Measurements from ENCODE around the gene CAPNS2.

CAPNS2 gene

GRCh38 chr16:55566432-55567175 lies at the start of gene CAPNS2:
CAPNS2 (plus strand) TSS chr16:55566684; CDS start chr16:55566757, 73 bp downstream.
- no peak for DNase-seq

- DNase-seq: no peak
Measured at GRCh38 chr16:55521792-55522191, 44.7 kb upstream of the CAPNS2 start.

GRCh38 chr16:55526441-55526840 lies 40.0 kb upstream of the CAPNS2 start:
- no peak for DNase-seq

- no peak for DNase-seq
Measured at GRCh38 chr16:55527885-55528284, 38.6 kb upstream of the CAPNS2 start.

DNA sequence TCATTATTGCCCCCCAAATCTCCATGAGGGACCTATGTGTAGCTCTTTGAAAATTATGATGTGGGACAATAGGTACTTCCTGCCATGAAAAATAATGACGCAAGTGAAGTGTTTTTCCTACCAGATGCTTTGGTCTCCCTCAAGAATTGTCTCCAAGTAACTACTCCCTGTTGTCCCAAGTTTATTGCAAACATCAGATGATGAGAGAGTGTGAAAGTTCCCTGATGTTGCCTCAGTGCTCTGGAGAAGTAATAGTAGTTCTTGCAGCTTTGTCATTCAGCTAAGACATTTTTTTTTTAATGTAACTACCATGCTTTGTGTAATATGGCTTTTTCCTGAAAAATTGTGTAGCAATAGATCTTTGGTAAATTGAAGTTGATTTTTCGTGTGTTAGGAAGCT lies 37.5 kb upstream of the CAPNS2 start:
- DNase-seq: no peak

- no peak for DNase-seq
Measured at GRCh38 chr16:55530316-55530856, 36.1 kb upstream of the CAPNS2 start.

DNA sequence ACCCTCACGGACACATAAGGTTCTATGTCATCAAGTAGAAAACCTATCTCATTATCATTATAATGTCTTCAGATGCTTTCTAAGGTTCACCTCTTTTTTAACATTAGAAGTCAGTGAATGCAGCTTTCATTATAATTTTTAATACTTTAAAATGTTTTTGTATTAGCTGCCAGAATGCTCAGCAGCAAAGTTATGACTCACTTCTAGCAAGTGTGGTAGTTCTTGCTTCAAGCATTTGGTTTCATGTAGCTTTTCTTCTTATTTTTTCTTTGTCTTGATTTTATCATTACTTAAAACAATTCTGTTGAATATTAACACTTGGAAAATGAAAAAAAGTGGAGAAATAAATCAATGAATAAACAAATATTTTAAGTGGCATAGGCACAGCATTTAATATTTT lies 34.3 kb upstream of the CAPNS2 start:
- no peak for DNase-seq

GRCh38 chr16:55534756-55535155 lies 31.7 kb upstream of the CAPNS2 start:
- no peak for DNase-seq

GRCh38 chr16:55539049-55539448 lies 27.4 kb upstream of the CAPNS2 start:
- no peak for DNase-seq

GRCh38 chr16:55539488-55539887 lies 27.0 kb upstream of the CAPNS2 start:
- DNase-seq: no peak

- DNase-seq: no peak
Measured at GRCh38 chr16:55540221-55540620, 26.3 kb upstream of the CAPNS2 start.

DNA sequence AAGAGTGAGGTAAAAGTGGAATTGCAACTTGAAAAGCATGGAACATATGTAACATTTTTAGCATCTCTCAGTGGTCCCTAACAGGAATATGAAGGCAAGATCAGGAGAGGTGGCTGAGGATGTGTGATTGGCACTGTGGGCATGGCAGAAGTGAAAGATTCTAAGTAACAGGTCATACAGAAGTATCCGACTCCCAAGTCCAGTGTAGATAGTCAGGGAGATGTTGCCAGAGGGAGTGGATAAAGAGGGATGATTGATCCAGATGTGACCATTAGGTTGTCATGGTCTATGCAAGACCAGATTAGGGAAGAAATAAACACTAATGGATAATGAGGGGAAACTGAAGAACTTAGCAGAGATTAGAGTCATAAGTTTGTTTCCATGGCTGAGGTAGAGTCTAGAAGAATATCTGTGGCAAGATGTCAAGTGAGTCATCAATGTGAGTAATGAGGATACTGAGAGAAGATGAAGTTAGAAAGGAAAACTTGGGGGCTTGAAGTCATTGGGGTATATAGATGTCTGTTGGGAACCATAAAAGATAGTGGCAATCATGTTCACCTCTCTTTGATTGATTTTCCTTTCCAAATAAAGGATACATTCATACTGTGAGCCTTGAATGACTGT lies 23.9 kb upstream of the CAPNS2 start:
- DNase-seq: no peak

DNA sequence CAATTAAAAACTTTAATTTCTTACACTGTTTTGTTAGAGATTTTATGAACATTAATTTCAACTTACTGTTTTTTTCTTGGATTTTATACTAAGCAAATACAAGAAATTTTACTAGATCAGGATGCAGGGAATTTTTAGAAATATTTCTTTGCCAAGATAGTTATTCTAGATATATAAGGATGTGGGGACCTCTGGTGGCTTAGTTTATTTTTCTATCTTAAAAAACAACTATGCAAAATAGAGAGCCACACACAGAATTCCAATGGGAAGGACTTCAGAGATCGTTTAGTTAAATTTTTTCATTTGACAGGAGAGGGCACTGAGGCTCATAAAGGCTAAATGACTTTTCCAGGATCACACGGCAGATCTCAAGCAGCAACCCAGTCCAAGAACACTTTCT lies 23.0 kb upstream of the CAPNS2 start:
- DNase-seq: no peak

DNA sequence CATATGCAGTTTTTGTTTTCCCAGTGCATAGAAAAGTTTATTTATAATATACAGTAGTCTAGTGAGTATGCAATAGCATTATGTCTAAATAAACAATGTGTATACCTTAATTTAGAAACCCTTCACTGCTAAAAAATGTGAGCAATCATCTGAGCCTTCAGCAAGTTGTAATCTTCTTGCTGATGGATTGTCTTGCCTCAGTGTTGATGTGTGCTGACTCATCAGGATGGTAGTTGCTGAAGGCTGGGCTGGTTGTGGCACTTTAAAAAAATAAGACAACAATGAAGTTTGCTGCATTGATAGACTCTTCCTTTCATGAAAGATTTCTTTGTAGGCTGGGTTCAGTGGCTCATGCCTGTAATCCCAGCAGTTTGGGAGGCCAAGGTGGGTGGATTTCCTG lies 13.9 kb upstream of the CAPNS2 start:
- no peak for DNase-seq

DNA sequence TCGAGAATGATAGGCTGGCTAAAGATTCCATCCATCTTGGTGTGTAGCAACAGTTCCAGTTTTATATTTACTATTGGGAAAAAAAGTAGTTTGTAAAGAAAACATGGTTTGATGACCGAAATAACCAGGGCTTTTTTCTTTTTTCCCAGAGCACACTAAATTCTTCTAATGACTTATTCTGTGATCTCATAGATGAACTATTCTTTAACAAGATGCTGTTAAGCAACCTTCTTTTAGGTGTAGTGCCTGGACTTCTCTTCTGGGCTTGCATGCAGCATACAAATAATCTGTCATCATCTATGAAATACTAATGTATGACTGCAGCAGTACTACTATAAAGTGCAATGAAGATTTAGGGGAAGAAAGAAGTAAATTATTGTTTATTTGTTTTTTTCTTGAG lies 11.0 kb upstream of the CAPNS2 start:
- no peak for DNase-seq

- no peak for DNase-seq
Measured at GRCh38 chr16:55557186-55557585, 9.3 kb upstream of the CAPNS2 start.

- DNase-seq: no peak
Measured at GRCh38 chr16:55559233-55559632, 7.3 kb upstream of the CAPNS2 start.

DNA sequence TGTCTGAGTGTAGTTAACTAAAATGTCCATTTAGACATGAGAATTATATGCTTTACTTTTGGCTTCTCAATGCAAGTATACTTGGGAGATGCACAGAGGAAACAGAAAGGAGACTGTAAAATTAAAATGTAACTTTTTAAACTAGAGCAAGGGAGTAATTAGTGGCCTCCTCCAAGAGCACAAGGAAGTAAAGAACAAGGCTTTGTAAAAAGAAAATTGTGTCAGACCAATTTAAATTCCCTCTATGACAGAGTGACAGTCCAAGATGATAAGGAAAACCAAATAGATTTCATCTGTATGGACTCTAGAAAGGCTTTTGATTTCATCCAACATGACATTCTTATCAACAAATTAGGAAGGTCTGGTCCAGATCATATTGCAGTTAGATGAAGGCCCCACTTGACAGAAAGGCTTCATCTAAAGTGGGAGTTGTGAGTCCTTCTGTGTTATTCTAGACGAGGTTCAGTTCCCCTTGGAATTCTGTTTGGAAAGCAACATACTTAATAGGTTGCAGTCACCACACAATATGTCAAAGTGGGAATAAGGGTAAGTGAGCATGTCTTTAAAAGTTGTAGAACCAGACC lies 6.5 kb upstream of the CAPNS2 start:
- DNase-seq: no peak

- no peak for DNase-seq
Measured at GRCh38 chr16:55561319-55561848, 5.1 kb upstream of the CAPNS2 start.

DNA sequence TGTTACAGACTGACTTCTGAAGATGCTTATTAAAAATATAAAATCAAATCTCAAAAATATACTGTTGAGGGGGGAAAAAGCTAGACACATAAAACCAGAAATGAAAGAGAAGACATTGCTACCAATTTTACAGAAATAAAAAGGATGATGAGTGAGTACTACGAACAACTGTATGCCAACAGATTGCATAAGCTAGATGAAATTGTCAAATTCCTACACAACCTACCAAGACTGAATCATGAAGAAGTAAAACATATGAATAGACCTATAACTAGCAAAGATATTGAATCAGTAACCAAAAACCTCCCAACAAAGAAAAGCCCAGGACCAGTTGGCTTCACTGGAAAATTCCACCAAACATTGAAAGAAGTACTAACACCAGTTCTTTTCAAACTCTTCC lies 3.5 kb upstream of the CAPNS2 start:
- DNase-seq: no peak

DNA sequence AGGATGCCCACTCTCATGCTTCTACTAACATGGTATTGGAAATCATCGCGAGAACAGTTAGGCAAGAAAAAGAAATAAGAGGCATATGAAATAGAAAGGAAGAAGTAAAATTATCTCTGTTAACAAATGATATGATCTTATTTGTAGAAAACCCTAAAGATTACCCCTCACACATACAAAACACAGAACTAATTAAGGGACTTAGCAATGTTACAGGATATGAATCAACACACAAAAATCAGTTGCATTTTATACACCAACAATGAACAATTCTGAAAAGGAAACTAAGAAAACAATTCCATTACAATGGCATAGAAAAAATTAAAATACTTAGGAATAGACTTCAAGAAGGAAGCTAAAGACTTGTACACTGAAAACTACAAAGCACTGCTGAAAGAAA lies 2.7 kb upstream of the CAPNS2 start:
- no peak for DNase-seq

- DNase-seq: no peak
Measured at GRCh38 chr16:55565086-55565485, 1.4 kb upstream of the CAPNS2 start.

GRCh38 chr16:55567382-55567781 lies 898 bp downstream of the CAPNS2 start:
- DNase-seq: no peak

DNA sequence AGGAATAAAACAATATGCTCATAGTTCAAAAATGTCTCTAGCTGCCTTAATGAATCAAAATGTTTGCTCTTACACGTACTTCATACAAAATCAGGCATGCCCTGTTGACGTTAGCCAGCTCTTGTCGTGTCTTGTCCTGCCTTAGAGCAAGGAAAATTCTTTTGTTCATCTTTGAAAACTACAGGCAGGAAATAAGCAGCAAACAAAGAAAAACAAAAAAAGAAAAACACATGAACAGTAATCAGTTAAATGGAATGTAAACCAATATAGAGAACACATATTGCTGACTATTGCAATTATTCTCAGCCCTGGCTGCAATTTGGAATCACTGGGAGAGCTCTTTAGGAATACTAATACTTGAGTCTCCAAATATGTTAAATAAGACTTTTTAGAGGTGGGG lies 1.7 kb downstream of the CAPNS2 start:
- DNase-seq: no peak

All from activated T-cell treated with anti-CD3 and anti-CD28 coated beads for 4 hours (primary cell).